HFFc6 (cell line): ENCODE data around the gene SATB2. TPM values are rescaled to one million over a fixed set of nuclear protein-coding genes. Genes with fewer than 3 reads are reported as not detected.

Experiments used
- DNase-seq: peaks from one replicate; pipeline ENCODE4 v3.0.0-alpha.2; 2018
- H3K27ac Mint-ChIP-seq: 2 replicates; pipeline ENCODE4 v1.8.0; 2020; ENCODE audit warnings: mild to moderate bottlenecking, mixed read lengths
- H3K27me3 Mint-ChIP-seq: 2 replicates; pipeline ENCODE4 v1.8.0; 2021; ENCODE audit warnings: mild to moderate bottlenecking, moderate library complexity, mixed read lengths; ENCODE audit not compliant: insufficient read depth
- H3K36me3 Mint-ChIP-seq: 2 replicates; pipeline ENCODE4 v1.8.0; 2021; ENCODE audit warnings: low read depth, mixed read lengths
- H3K4me1 Mint-ChIP-seq: 2 replicates; pipeline ENCODE4 v1.8.0; 2020; ENCODE audit warnings: low read depth, mixed read lengths
- H3K4me3 Mint-ChIP-seq: 2 replicates; pipeline ENCODE4 v1.8.0; 2020; ENCODE audit warnings: mild to moderate bottlenecking, moderate library complexity, mixed read lengths
- H3K9me3 Mint-ChIP-seq: 2 replicates; pipeline ENCODE4 v1.8.0; 2020; ENCODE audit warnings: mild to moderate bottlenecking, mixed read lengths
- CTCF ChIP-seq: fragments of 200-600 bp; sonication (generic); IDR thresholded peaks from 2 replicates; pipeline ENCODE4 v1.5.0; 2021; ENCODE audit warnings: antibody characterized with exemption, mild to moderate bottlenecking
- total RNA-seq, 6 experiments: library from RNA; stranded (reverse); fragmentation: NEBNext Ultra II Directional; extraction: Animal tissue kit (Norgen Biotek cat#: 25700); gene quantifications; 2 replicates in 1 of 6; 3 replicates in 5 of 6; pipeline ENCODE4 v1.2.3, GENCODE V29; 2021

Gene SATB2
- total RNA-seq, 6 experiments from 2014 or later = 7.4 to 12.7 (median 11.9) TPM

GRCh38 chr2:199428291-199428690 lies 29.4 kb downstream of the SATB2 start:
- Mint-ChIP-seq H3K27ac (no peak overlapping the region), H3K9me3 (no peaks in the 10 kb centered on the region), H3K27me3 (no peaks in the 10 kb centered on the region), H3K4me3 (no peak overlapping the region), H3K4me1 (peaks cover 22% of the 10 kb centered on the region), H3K36me3 (peaks cover 24% of the 10 kb centered on the region)
- DNase-seq = no peak
- no peak for TF ChIP-seq CTCF

- Mint-ChIP-seq H3K36me3 (no peaks in the 10 kb centered on the region; the same call in 1 of the 2 replicates), H3K27ac (no peak overlapping the region), H3K4me1 (peaks cover 5% of the 10 kb centered on the region), H3K4me3 (no peak overlapping the region), H3K9me3 (no peaks in the 10 kb centered on the region), H3K27me3 (no peaks in the 10 kb centered on the region)
- no peak for TF ChIP-seq CTCF
- no peak for DNase-seq
Measured at GRCh38 chr2:199424160-199424559, 33.6 kb downstream of the SATB2 start.

- Mint-ChIP-seq H3K36me3 (peaks cover 10% of the 10 kb centered on the region), H3K4me3 (no peak overlapping the region), H3K27ac (no peak overlapping the region), H3K4me1 (no peaks in the 10 kb centered on the region), H3K27me3 (no peaks in the 10 kb centered on the region), H3K9me3 (no peaks in the 10 kb centered on the region)
- no peak for TF ChIP-seq CTCF
- DNase-seq = no peak
Measured at GRCh38 chr2:199419428-199419827, 38.3 kb downstream of the SATB2 start.

- no peak for TF ChIP-seq CTCF
- Mint-ChIP-seq H3K27ac (no peak overlapping the region), H3K4me3 (no peak overlapping the region), H3K36me3 (peaks cover 14% of the 10 kb centered on the region), H3K4me1 (peaks cover 27% of the 10 kb centered on the region), H3K9me3 (no peaks in the 10 kb centered on the region), H3K27me3 (no peaks in the 10 kb centered on the region)
- no peak for DNase-seq
Measured at GRCh38 chr2:199414465-199414864, 43.3 kb downstream of the SATB2 start.

GRCh38 chr2:199414001-199414400 lies 43.7 kb downstream of the SATB2 start:
- no peak overlapping the region; the same call in 1 of the 2 replicates for H3K27ac Mint-ChIP-seq
- no peak for DNase-seq
- no peak for TF ChIP-seq CTCF
- H3K4me3 Mint-ChIP-seq = no peak overlapping the region
- H3K9me3 Mint-ChIP-seq = no peaks in the 10 kb centered on the region
- peaks cover 30% of the 10 kb centered on the region for H3K4me1 Mint-ChIP-seq
- peaks cover 14% of the 10 kb centered on the region for H3K36me3 Mint-ChIP-seq
- H3K27me3 Mint-ChIP-seq = no peaks in the 10 kb centered on the region
